ENCODE data around the gene RIC1. TPM values are rescaled to one million over a fixed set of nuclear protein-coding genes. Genes with fewer than 3 reads are reported as not detected.
"Not testable (repeated sequence)": the region's sequence is repeated elsewhere in the genome, so short reads cannot be mapped to it uniquely, and the experiment has no call there.

The RIC1 gene
- total RNA-seq, 2 donors from 2014 or later = 18.0 to 49.8 TPM

DNA sequence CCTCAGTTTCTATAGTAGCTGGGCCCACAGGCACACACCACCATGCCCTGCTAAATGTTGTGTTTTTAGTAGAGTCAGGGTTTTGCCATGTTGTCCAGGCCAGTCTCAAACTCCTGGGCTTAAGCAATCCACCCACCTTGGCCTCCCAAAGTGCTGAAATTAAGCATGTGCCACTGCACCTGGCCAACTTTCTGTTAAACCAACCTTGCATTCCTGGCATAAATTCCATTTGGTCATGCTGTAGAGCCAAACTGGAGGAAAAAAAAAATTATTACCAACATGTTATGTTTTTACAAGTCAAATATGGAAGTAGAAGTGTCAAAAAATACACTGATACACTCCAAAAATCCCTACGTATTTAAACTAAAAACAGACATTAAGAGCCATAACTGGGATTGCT is 149.9 kb downstream of the RIC1 start:
- H3K4me1 ChIP-seq (replicated peaks) = no peaks in the 10 kb centered on the region
- no peak overlapping the region for H3K4me3 ChIP-seq
- WGBS = 97% methylated on average over 1 of the region's 1 CpG
- no peaks in the 10 kb centered on the region for H3K9me3 ChIP-seq
- H3K36me3 ChIP-seq = peaks cover 0 to 9% of the 10 kb centered on the region in 2 donors
- no peak overlapping the region for H3K27ac ChIP-seq
- DNase-seq (ENCODE audit: low spot score) = no peak
- intact Hi-C loops (cut with DNase I) = no loop called here
- TF ChIP-seq POLR2A (IDR thresholded peaks at IDR 0.05) (no peak), POLR2AphosphoS5 (IDR thresholded peaks at IDR 0.05) (no peak)
- TF ChIP-seq, protein P1, sequence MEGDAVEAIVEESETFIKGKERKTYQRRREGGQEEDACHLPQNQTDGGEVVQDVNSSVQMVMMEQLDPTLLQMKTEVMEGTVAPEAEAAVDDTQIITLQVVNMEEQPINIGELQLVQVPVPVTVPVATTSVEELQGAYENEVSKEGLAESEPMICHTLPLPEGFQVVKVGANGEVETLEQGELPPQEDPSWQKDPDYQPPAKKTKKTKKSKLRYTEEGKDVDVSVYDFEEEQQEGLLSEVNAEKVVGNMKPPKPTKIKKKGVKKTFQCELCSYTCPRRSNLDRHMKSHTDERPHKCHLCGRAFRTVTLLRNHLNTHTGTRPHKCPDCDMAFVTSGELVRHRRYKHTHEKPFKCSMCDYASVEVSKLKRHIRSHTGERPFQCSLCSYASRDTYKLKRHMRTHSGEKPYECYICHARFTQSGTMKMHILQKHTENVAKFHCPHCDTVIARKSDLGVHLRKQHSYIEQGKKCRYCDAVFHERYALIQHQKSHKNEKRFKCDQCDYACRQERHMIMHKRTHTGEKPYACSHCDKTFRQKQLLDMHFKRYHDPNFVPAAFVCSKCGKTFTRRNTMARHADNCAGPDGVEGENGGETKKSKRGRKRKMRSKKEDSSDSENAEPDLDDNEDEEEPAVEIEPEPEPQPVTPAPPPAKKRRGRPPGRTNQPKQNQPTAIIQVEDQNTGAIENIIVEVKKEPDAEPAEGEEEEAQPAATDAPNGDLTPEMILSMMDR (IDR thresholded peaks at IDR 0.05) = no peak
- no peaks in the 10 kb centered on the region for H3K27me3 ChIP-seq (replicated peaks; ENCODE audit: insufficient read depth)

DNA sequence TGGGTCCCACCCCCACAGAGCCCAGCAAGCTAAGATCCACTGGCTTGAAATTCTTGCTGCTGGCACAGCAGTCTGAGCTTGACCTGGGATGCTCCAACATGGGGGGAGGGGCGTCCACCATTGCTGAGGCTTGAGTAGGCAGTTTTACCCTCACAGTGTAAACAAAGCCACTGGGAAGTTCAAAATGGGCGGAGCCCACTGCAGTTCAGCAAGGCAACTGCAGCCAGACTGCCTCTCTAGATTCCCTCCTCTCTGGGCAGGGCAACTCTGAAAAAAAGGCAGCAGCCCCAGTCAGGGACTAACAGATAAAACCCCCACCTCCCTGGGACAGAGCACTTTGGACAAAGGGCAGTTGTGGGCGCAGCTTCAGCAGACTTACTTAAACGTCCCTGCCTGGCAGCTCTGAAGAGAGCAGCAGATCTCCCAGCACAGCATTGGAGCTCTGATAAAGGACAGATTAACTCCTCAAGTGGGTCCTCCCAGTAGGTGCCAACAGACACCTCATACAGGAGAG is 150.9 kb downstream of the RIC1 start:
- H3K9me3 ChIP-seq; intact Hi-C loops (cut with DNase I); H3K4me3 ChIP-seq; H3K36me3 ChIP-seq; H3K27ac ChIP-seq; DNase-seq (ENCODE audit: low spot score); H3K27me3 ChIP-seq (replicated peaks; ENCODE audit: insufficient read depth); H3K4me1 ChIP-seq (replicated peaks): not testable (repeated sequence)
- WGBS = 92% methylated on average over 4 of the region's 4 CpGs

DNA sequence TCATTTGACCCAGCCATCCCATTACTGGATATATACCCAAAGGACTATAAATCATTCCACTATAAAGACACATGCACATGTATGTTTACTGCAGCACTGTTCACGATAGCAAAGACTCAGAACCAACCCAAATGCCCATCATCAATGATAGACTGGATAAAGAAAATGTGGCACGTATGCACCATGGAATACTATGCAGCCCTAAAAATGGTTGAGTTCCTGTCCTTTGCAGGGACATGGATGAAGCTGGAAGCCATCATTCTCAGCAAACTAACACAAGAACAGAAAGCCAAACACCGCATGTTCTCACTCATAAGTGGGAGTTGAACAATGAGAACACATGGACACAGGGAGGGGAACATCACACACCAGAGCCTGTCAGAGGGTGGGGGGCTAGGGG is 154.5 kb downstream of the RIC1 start:
- H3K27ac ChIP-seq; H3K27me3 ChIP-seq (replicated peaks; ENCODE audit: insufficient read depth); intact Hi-C loops (cut with DNase I); H3K4me1 ChIP-seq (replicated peaks); H3K4me3 ChIP-seq; H3K9me3 ChIP-seq; H3K36me3 ChIP-seq; DNase-seq (ENCODE audit: low spot score): not testable (repeated sequence)
- 97% methylated on average over 3 of the region's 3 CpGs for WGBS

DNA sequence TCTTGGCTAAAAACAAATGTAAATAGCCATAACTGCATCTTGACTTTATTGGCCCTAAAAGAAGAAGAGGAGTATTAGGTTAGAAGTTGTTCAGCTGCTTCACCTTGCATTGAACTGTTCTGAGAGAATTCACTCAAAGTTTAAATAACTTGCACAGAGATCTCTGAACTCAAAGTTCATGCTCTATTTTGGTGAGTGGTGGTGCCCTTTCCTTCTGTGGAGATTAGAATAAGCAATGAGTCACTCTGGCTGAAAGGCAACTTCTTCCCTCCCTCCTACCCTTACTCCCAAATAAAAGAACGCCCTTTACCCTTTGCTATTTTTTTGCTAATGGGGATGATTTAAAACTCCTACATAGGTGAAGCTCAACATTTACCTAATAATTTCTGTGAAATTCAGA is 155.1 kb downstream of the RIC1 start:
- H3K36me3 ChIP-seq = no peaks in the 10 kb centered on the region

DNA sequence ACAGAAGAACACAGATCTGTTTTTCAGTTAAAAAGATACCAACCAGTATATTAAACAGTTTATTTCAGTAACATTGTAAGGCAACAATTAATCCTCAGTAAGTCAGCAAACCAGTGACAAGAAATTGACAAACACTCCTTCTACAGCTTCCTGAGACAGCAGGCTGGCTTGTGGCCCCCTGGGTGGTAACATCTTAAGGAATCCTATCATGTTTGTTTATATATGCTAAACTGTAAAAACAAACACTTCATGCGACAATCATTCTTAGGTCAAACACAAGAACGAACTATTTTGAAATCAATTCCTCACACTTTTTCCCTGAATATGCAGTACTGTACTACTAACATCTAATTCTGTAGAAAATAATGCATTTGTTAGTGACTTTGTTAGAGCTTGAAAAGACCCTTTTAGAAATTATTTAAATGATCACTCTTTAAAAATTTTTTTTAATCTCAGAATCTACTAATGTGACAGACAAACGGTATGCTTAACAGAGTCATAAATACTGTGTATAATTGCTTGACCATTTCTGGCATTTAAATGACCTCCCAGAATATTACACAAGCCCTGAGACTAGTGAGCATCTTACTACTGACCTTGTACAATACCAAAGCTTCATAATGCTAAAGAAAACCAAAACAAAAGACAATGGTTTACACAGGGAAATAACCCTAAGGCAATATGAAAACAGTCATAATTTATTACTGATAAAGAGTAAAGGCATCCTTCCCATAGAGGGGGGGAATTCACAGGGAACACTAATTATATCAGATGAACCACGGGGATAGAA is 155.8 kb downstream of the RIC1 start:
- no peak for TF ChIP-seq POLR2AphosphoS5 (IDR thresholded peaks at IDR 0.05)
- TF ChIP-seq, protein P1 (IDR thresholded peaks at IDR 0.05) = no peak
- no peak for TF ChIP-seq POLR2A (IDR thresholded peaks at IDR 0.05)
- Histone ChIP-seq H3K4me1 (replicated peaks) (no peaks in the 10 kb centered on the region), H3K27me3 (replicated peaks; ENCODE audit: insufficient read depth) (no peaks in the 10 kb centered on the region), H3K9me3 (no peaks in the 10 kb centered on the region), H3K36me3 (no peaks in the 10 kb centered on the region), H3K27ac (no peak overlapping the region), H3K4me3 (no peak overlapping the region)
- WGBS = 65% methylated on average over 4 of the region's 4 CpGs
- intact Hi-C loops (cut with DNase I) = no loop called here
- no peak for DNase-seq (ENCODE audit: low spot score)

More for the DNA sequence above, 155.1 kb downstream of the RIC1 start:
- TF ChIP-seq POLR2A (IDR thresholded peaks at IDR 0.05) (no peak), POLR2AphosphoS5 (IDR thresholded peaks at IDR 0.05) (no peak)
- TF ChIP-seq, protein P1 (IDR thresholded peaks at IDR 0.05) = no peak
- Histone ChIP-seq H3K4me3 (no peak overlapping the region), H3K4me1 (replicated peaks) (no peaks in the 10 kb centered on the region), H3K27me3 (replicated peaks; ENCODE audit: insufficient read depth) (no peaks in the 10 kb centered on the region), H3K9me3 (no peaks in the 10 kb centered on the region), H3K27ac (no peak overlapping the region)
- intact Hi-C loops (cut with DNase I) = no loop called here
- DNase-seq (ENCODE audit: low spot score) = no peak
- 98% methylated on average over 1 of the region's 1 CpG for WGBS

Measured in prostate gland (tissue), 2 donors.